ENCODE measurements around the gene KCNJ16. TPM values are rescaled to one million over a fixed set of nuclear protein-coding genes. Genes with fewer than 3 reads are reported as not detected.

Gene KCNJ16
- total RNA-seq, 1 experiment from 2014 or later: not detected

GRCh38 chr17:70173681-70174080, 98.7 kb downstream of the KCNJ16 start:
- TF ChIP-seq CTCF (conservative IDR thresholded peaks at IDR 0.05; ENCODE audit: low read depth, low read length): no peak
- no peak for TF ChIP-seq EZH2 (IDR thresholded peaks at IDR 0.05; ENCODE audit: borderline replicate concordance, low read depth, low read length, poor library complexity, severe bottlenecking)
- Histone ChIP-seq H3K4me1 (ENCODE audit: insufficient read depth, low read length, poor library complexity, severe bottlenecking) (peaks cover 9% of the 10 kb centered on the region), H3K27ac (ENCODE audit: low read depth, low read length, poor library complexity, severe bottlenecking) (no peak overlapping the region), H3K9me3 (ENCODE audit: low read depth, low read length, poor library complexity, severe bottlenecking) (no peaks in the 10 kb centered on the region), H3K4me3 (ENCODE audit: low read depth, low read length, poor library complexity, severe bottlenecking) (no peak overlapping the region), H3K36me3 (ENCODE audit: insufficient read depth, low read length, poor library complexity, severe bottlenecking) (no peaks in the 10 kb centered on the region), H3K27me3 (replicated peaks; ENCODE audit: insufficient read depth, low read depth, low read length, poor library complexity) (peaks cover 80% of the 10 kb centered on the region)
- no TSS peak for BruUV-seq (replicated peaks)
- no peak for DNase-seq (ENCODE audit: low spot score)
- CTCF ChIA-PET: no interaction called here
- intact Hi-C loops (cut with micrococcal nuclease; ENCODE audit: unreplicated experiment): no loop called here
- POLR2A ChIA-PET (ENCODE audit: low non-redundant PET): no interaction called here

DNA sequence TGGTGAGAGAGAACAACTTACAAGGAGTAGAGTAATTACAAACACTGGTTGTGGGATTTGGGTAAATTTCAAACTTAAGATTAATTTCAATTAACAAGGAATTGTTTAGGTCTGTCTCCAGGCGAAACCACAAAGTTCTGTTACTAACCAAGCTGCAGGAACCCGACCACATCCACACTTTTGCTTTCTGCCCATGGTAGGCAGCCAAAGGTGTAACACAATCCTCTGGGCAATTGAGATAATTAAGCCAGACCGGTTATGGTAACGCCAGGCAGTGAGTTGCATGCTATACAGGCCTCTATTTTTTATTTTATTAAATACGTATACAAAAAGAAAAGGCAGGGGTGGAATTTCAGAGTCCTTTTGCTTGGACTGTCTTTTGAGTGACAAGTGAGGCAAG, 106.4 kb downstream of the KCNJ16 start:
- Histone ChIP-seq H3K9me3 (ENCODE audit: low read depth, low read length, poor library complexity, severe bottlenecking) (no peaks in the 10 kb centered on the region), H3K27ac (ENCODE audit: low read depth, low read length, poor library complexity, severe bottlenecking) (no peak overlapping the region), H3K4me1 (ENCODE audit: insufficient read depth, low read length, poor library complexity, severe bottlenecking) (no peaks in the 10 kb centered on the region), H3K4me3 (ENCODE audit: low read depth, low read length, poor library complexity, severe bottlenecking) (no peak overlapping the region), H3K36me3 (ENCODE audit: insufficient read depth, low read length, poor library complexity, severe bottlenecking) (no peaks in the 10 kb centered on the region), H3K27me3 (replicated peaks; ENCODE audit: insufficient read depth, low read depth, low read length, poor library complexity) (peaks cover 82% of the 10 kb centered on the region)
- BruUV-seq (replicated peaks): no TSS peak
- DNase-seq (ENCODE audit: low spot score): no peak
- no peak for TF ChIP-seq CTCF (conservative IDR thresholded peaks at IDR 0.05; ENCODE audit: low read depth, low read length)
- no peak for TF ChIP-seq EZH2 (IDR thresholded peaks at IDR 0.05; ENCODE audit: borderline replicate concordance, low read depth, low read length, poor library complexity, severe bottlenecking)
- ChIA-PET POLR2A (ENCODE audit: low non-redundant PET) (no interaction called here), CTCF (no interaction called here)
- intact Hi-C loops (cut with micrococcal nuclease; ENCODE audit: unreplicated experiment): no loop called here

DNA sequence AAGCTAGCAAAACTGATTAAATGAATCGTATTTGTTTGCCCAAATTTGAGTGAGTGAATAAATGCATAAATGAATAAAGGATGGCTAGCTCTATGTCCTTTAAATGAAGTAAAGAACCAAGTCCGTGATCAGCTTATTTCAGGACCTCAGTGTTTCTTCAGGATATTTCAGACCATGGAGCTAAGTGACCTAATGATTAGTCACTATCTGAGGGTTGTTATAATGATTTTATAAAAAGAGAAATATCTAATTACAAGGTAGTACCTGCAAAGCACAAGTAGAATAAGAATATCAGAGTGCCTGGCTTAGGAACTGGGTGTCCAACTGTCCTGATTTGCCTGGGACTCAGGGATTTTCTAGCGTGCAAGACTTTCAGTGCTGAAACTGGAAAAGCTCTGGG, 106.8 kb downstream of the KCNJ16 start:
- Histone ChIP-seq H3K27ac (ENCODE audit: low read depth, low read length, poor library complexity, severe bottlenecking) (no peak overlapping the region), H3K36me3 (ENCODE audit: insufficient read depth, low read length, poor library complexity, severe bottlenecking) (no peaks in the 10 kb centered on the region), H3K4me3 (ENCODE audit: low read depth, low read length, poor library complexity, severe bottlenecking) (no peak overlapping the region), H3K4me1 (ENCODE audit: insufficient read depth, low read length, poor library complexity, severe bottlenecking) (no peaks in the 10 kb centered on the region), H3K9me3 (ENCODE audit: low read depth, low read length, poor library complexity, severe bottlenecking) (no peaks in the 10 kb centered on the region), H3K27me3 (replicated peaks; ENCODE audit: insufficient read depth, low read depth, low read length, poor library complexity) (peaks cover 82% of the 10 kb centered on the region)
- TF ChIP-seq CTCF (conservative IDR thresholded peaks at IDR 0.05; ENCODE audit: low read depth, low read length) (no peak), EZH2 (IDR thresholded peaks at IDR 0.05; ENCODE audit: borderline replicate concordance, low read depth, low read length, poor library complexity, severe bottlenecking) (no peak)
- no TSS peak for BruUV-seq (replicated peaks)
- intact Hi-C loops (cut with micrococcal nuclease; ENCODE audit: unreplicated experiment): no loop called here
- POLR2A ChIA-PET (ENCODE audit: low non-redundant PET): no interaction called here
- DNase-seq (ENCODE audit: low spot score): no peak
- CTCF ChIA-PET: no interaction called here

Data from A673 (cell line).